C4-2B (cell line): ENCODE measurements around the gene TSSC4.

ENCODE experiments used
- ZFX ChIP-seq: fragments of 450-650 bp; IDR thresholded peaks from 2 replicates; pipeline ENCODE4 v1.6.1; 2017
- TF ChIP-seq, protein P1 (sequence below): fragments of 450-650 bp; conservative IDR thresholded peaks from 2 replicates; pipeline ENCODE4 v1.5.1; 2017; ENCODE audit warnings: mild to moderate bottlenecking

DNA sequence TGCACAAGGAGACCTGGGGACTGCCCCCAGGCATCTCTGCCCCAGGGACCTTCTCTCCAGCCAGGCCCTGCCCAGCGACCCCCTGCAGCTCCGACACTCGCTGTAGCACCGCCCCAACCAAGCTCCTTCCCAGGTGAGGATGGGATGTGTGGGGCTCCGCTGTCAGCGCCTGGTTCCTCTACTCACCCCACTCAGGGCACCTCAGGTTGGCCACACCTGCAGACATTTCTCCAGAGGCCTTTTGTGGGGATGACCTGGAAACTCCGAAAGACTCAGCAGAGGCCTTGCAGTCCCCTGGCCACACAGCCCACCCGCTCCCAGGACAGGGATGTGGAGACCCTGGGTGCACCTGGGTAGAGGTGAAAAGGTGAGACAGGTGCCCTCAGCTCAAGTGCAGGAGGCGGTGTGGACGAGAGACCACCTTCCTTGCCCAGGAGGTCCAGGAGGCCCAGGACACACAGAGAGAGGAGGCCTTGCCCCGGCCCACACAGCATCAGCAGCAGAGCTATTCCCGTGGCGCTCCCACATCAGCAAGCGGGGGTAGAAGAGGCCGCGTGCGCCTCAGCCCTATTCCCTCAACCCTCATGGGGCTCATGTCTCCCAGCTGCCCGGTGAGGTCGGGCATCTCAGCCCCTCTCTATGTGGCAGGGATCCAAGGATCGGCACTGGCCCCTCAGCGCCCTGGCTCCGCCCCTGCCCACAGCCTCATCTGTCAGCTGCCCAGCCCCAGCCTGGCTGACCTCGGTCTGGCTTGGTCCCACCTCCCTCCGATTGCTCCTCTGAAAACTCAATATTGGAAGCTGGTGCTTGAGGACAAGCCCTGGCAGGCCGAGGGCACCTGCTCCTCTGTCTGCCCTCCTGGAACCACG, 22.8 kb downstream of the TSSC4 start:
- TF ChIP-seq, protein P1, sequence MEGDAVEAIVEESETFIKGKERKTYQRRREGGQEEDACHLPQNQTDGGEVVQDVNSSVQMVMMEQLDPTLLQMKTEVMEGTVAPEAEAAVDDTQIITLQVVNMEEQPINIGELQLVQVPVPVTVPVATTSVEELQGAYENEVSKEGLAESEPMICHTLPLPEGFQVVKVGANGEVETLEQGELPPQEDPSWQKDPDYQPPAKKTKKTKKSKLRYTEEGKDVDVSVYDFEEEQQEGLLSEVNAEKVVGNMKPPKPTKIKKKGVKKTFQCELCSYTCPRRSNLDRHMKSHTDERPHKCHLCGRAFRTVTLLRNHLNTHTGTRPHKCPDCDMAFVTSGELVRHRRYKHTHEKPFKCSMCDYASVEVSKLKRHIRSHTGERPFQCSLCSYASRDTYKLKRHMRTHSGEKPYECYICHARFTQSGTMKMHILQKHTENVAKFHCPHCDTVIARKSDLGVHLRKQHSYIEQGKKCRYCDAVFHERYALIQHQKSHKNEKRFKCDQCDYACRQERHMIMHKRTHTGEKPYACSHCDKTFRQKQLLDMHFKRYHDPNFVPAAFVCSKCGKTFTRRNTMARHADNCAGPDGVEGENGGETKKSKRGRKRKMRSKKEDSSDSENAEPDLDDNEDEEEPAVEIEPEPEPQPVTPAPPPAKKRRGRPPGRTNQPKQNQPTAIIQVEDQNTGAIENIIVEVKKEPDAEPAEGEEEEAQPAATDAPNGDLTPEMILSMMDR: no peak
- TF ChIP-seq ZFX: no peak
